Keratinocyte (primary cell): ENCODE measurements around the gene TEX55. TPM values are rescaled to one million over a fixed set of nuclear protein-coding genes. Genes with fewer than 3 reads are reported as not detected.

ENCODE experiments used
- DNase-seq: peaks from one replicate; pipeline ENCODE4 v3.0.0-alpha.2; 2011; ENCODE audit warnings: low read depth, missing footprints, low spot score
- FAIRE-seq: peaks from 2 replicates; lab custom pipeline; 2011; peaks lifted over from hg19 to GRCh38; lab: Jason Lieb, UNC
- H2AFZ ChIP-seq: 2 replicates; pipeline ENCODE4 v1.6.0; 2012; ENCODE audit warnings: low read length, control low read depth, inconsistent platforms; ENCODE audit not compliant: control insufficient read depth
- H3K27ac ChIP-seq: 2 replicates; pipeline ENCODE4 v1.5.1; 2011; ENCODE audit warnings: low read length; ENCODE audit not compliant: control insufficient read depth, insufficient read depth
- H3K27me3 ChIP-seq: 3 replicates; pipeline ENCODE4 v1.6.0; 2011; ENCODE audit warnings: low read length; ENCODE audit not compliant: control insufficient read depth, insufficient read depth; ENCODE audit errors: extremely low read depth
- H3K36me3 ChIP-seq, 2 experiments: 2 replicates in 1 of 2; 3 replicates in 1 of 2; pipeline ENCODE4 v1.5.1; 2011; ENCODE audit warnings: low read length in 2 of 2, mild to moderate bottlenecking in 1 of 2; ENCODE audit not compliant: control insufficient read depth in 2 of 2, insufficient read depth in 2 of 2; ENCODE audit errors: extremely low read depth in 1 of 2
- H3K4me1 ChIP-seq: 3 replicates; pipeline ENCODE4 v1.5.1; 2011; ENCODE audit warnings: low read length; ENCODE audit not compliant: control insufficient read depth, insufficient read depth; ENCODE audit errors: extremely low read depth
- H3K4me2 ChIP-seq: 3 replicates; pipeline ENCODE4 v1.6.0; 2011; ENCODE audit warnings: low read depth, low read length; ENCODE audit not compliant: control insufficient read depth, insufficient read depth; ENCODE audit errors: extremely low read depth
- H3K4me3 ChIP-seq, 3 experiments: fragments of 200-600 bp in 1 of 3; sonication (generic) in 1 of 3; 2 replicates in 2 of 3; 3 replicates in 1 of 3; pipeline ENCODE4 v1.5.1; 2011 to 2016; ENCODE audit warnings: low read length in 3 of 3, mild to moderate bottlenecking in 3 of 3, control low read depth in 2 of 3, inconsistent platforms in 1 of 3, low read depth in 1 of 3, mixed read lengths in 1 of 3, mixed run types in 1 of 3, moderate library complexity in 1 of 3; ENCODE audit not compliant: control insufficient read depth in 2 of 3, insufficient read depth in 2 of 3; ENCODE audit errors: extremely low read depth in 1 of 3
- H3K79me2 ChIP-seq: 2 replicates; pipeline ENCODE4 v1.6.0; 2012; ENCODE audit warnings: low read length; ENCODE audit not compliant: control insufficient read depth, insufficient read depth
- H3K9ac ChIP-seq: 3 replicates; pipeline ENCODE4 v1.6.0; 2011; ENCODE audit warnings: low read length; ENCODE audit not compliant: control insufficient read depth, insufficient read depth; ENCODE audit errors: extremely low read depth
- H3K9me1 ChIP-seq: 3 replicates; pipeline ENCODE4 v1.6.0; 2011; ENCODE audit warnings: low read length; ENCODE audit not compliant: control insufficient read depth, insufficient read depth; ENCODE audit errors: extremely low read depth
- H3K9me3 ChIP-seq: 2 replicates; pipeline ENCODE4 v1.5.1; 2012; ENCODE audit warnings: low read depth, low read length; ENCODE audit not compliant: control insufficient read depth
- H4K20me1 ChIP-seq: 3 replicates; pipeline ENCODE4 v1.6.0; 2011; ENCODE audit warnings: low read length; ENCODE audit not compliant: control insufficient read depth, insufficient read depth; ENCODE audit errors: extremely low read depth
- EZH2 ChIP-seq: IDR thresholded peaks from one replicate; pipeline ENCODE4 v1.6.1; 2012; ENCODE audit warnings: inconsistent platforms, mild to moderate bottlenecking, low read length, moderate library complexity
- dilution Hi-C: fragments of 300-500 bp; cut with MboI; formaldehyde crosslinking; loops from one replicate; pipeline ENCODE4 v1.7.0; 2020; ENCODE audit warnings: low sequenced_read_pairs; ENCODE audit not compliant: extremely low pct_ligation_motif_present
- polyA plus RNA-seq, 5 experiments: library from polyadenylated mRNA; depleted of rRNA in 3 of 5; stranded (reverse) in 3 of 5; stranded (forward) in 1 of 5; unstranded in 1 of 5; fragments of >200 nt; gene quantifications; 1 replicate in 1 of 5; 2 replicates in 3 of 5; 3 replicates in 1 of 5; pipeline versions ENCODE4 v1.2.1 to v1.2.3, GENCODE V29; 2011 to 2012; ENCODE audit warnings: missing spikeins in 2 of 5, low read depth in 1 of 5, low replicate concordance in 1 of 5
- TF ChIP-seq, protein P1 (sequence below), 3 experiments: IDR thresholded peaks in 1 of 3; conservative IDR thresholded peaks in 1 of 3; optimal IDR thresholded peaks in 1 of 3; 2 replicates in 2 of 3; 3 replicates in 1 of 3; pipeline versions ENCODE3 to v1.5.1; 2011; ENCODE audit warnings: low read length in 3 of 3, mild to moderate bottlenecking in 3 of 3, moderate library complexity in 2 of 3, control low read depth in 1 of 3, inconsistent platforms in 1 of 3; ENCODE audit not compliant: insufficient read depth in 2 of 3; ENCODE audit errors: extremely low read depth in 1 of 3

TEX55 gene
- polyA plus RNA-seq, 1 donor (not counting 4 experiments of a cell fraction or from before 2014, with no cell fraction given) = not detected

GRCh38 chr3:119184111-119184510 is 38.1 kb downstream of the TEX55 start:
- dilution Hi-C loops = no loop called here
- no peak overlapping the region for H3K4me3 ChIP-seq
- H3K27me3 ChIP-seq = no peaks in the 10 kb centered on the region
- no peak overlapping the region for H2AFZ ChIP-seq
- no peaks in the 10 kb centered on the region for H3K79me2 ChIP-seq
- no peaks in the 10 kb centered on the region for H3K9me1 ChIP-seq
- DNase-seq (no peak), FAIRE-seq (no peak)
- no peak for TF ChIP-seq EZH2
- TF ChIP-seq, protein P1, sequence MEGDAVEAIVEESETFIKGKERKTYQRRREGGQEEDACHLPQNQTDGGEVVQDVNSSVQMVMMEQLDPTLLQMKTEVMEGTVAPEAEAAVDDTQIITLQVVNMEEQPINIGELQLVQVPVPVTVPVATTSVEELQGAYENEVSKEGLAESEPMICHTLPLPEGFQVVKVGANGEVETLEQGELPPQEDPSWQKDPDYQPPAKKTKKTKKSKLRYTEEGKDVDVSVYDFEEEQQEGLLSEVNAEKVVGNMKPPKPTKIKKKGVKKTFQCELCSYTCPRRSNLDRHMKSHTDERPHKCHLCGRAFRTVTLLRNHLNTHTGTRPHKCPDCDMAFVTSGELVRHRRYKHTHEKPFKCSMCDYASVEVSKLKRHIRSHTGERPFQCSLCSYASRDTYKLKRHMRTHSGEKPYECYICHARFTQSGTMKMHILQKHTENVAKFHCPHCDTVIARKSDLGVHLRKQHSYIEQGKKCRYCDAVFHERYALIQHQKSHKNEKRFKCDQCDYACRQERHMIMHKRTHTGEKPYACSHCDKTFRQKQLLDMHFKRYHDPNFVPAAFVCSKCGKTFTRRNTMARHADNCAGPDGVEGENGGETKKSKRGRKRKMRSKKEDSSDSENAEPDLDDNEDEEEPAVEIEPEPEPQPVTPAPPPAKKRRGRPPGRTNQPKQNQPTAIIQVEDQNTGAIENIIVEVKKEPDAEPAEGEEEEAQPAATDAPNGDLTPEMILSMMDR (optimal IDR thresholded peaks at IDR 0.05 in 1 of 3, IDR thresholded peaks at IDR 0.05 in 1 of 3, conservative IDR thresholded peaks at IDR 0.05 in 1 of 3; ENCODE audit: extremely low read depth in 1 of 3, insufficient read depth in 2 of 3, low read length in 3 of 3) = no peak
- no peak overlapping the region for H3K27ac ChIP-seq
- H3K36me3 ChIP-seq = no peaks in the 10 kb centered on the region
- H3K4me2 ChIP-seq = no peak overlapping the region
- H3K4me1 ChIP-seq = peaks cover 38% of the 10 kb centered on the region
- no peak overlapping the region for H3K9ac ChIP-seq
- no peaks in the 10 kb centered on the region for H4K20me1 ChIP-seq
- no peaks in the 10 kb centered on the region for H3K9me3 ChIP-seq

- no peak for TF ChIP-seq EZH2
- TF ChIP-seq, protein P1 (optimal IDR thresholded peaks at IDR 0.05 in 1 of 3, IDR thresholded peaks at IDR 0.05 in 1 of 3, conservative IDR thresholded peaks at IDR 0.05 in 1 of 3; ENCODE audit: extremely low read depth in 1 of 3, insufficient read depth in 2 of 3, low read length in 3 of 3) = no peak
- Histone ChIP-seq H3K4me3 (no peak overlapping the region), H3K9me1 (no peaks in the 10 kb centered on the region), H2AFZ (no peak overlapping the region), H3K79me2 (no peaks in the 10 kb centered on the region), H3K4me2 (peak overlapping the region; percentile 33), H3K4me1 (peaks cover 38% of the 10 kb centered on the region), H4K20me1 (no peaks in the 10 kb centered on the region), H3K27ac (peak overlapping the region; percentile 37), H3K36me3 (no peaks in the 10 kb centered on the region), H3K9ac (no peak overlapping the region), H3K27me3 (no peaks in the 10 kb centered on the region), H3K9me3 (no peaks in the 10 kb centered on the region)
- no peak for DNase-seq
- dilution Hi-C loops = no loop called here
- peak; percentile 96 for FAIRE-seq
Measured at GRCh38 chr3:119184796-119185570, 39.0 kb downstream of the TEX55 start.
